Measurements from ENCODE around the gene BICRA. TPM values are rescaled to one million over a fixed set of nuclear protein-coding genes. Genes with fewer than 3 reads are reported as not detected.

The BICRA gene
- total and polyA plus RNA-seq, 12 donors, result 1.8 to 24.6 (median 9.0) TPM

DNA sequence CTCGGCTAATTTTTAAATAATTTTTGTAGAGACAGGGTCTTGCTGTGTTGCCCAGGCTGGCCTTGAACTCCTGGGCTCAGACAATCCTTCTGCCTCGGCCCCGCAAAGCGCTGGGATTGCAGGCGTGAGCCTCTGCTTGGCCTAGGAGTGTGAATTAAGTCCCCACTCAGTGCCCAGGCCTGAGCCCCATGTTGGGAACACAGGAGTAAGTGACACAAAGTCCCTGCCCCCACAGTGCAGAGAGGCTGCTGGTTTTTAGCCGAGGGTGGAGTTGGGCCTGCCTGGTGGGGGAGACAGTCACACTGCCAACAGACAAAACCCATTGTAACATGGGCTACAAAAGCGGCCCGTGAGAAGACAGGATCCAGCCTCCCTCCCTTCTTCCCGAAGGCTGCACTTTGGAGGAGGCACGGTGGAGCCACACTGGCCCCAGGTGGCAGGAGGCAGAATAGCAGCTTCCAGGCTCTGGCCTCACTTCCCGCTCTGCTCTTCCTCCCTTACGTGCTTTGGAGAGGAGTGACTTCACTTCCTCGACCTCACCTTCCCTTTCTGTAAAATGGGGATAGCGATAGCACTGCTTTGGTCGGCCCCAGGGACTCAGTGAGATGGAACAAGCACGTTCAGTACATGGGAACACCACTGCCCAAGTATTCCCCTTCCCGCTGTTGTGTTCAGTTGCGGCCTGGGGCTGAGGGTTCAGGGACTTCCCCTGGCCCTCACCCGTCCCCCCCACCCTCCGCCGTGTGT is 89.1 kb downstream of the BICRA start:
- no peaks in the 10 kb centered on the region for H3K27me3 ChIP-seq
- no peak for TF ChIP-seq POLR2A (IDR thresholded peaks at IDR 0.05)
- TF ChIP-seq, protein P1, sequence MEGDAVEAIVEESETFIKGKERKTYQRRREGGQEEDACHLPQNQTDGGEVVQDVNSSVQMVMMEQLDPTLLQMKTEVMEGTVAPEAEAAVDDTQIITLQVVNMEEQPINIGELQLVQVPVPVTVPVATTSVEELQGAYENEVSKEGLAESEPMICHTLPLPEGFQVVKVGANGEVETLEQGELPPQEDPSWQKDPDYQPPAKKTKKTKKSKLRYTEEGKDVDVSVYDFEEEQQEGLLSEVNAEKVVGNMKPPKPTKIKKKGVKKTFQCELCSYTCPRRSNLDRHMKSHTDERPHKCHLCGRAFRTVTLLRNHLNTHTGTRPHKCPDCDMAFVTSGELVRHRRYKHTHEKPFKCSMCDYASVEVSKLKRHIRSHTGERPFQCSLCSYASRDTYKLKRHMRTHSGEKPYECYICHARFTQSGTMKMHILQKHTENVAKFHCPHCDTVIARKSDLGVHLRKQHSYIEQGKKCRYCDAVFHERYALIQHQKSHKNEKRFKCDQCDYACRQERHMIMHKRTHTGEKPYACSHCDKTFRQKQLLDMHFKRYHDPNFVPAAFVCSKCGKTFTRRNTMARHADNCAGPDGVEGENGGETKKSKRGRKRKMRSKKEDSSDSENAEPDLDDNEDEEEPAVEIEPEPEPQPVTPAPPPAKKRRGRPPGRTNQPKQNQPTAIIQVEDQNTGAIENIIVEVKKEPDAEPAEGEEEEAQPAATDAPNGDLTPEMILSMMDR (IDR thresholded peaks at IDR 0.05), result peak; percentile 95 to 100 (median 99)
- intact Hi-C loops (cut with DNase I), result loop anchor here (2.0 to 10.0 kb wide), 3 partner anchors 93 to 261 kb away; partner anchors contain the start of genes BICRA (in 1 of the 2) and NAPA (in 1 of the 2)
- peak; percentile 78 to 90 (median 87) for DNase-seq
- peaks cover 0 to 39% of the 10 kb centered on the region in 2 donors for H3K36me3 ChIP-seq (replicated peaks in 1 of 2)
- peak overlapping the region; percentile 19 to 77 (median 50) for H3K27ac ChIP-seq
- H3K4me1 ChIP-seq (replicated peaks in 1 of 2), result peaks cover 4 to 6% of the 10 kb centered on the region in 2 donors
- 34 to 57% (median 38%) methylated on average over 7 to 21 of the region's 21 CpGs for WGBS, 4 donors
- no peaks in the 10 kb centered on the region for H3K9me3 ChIP-seq (replicated peaks in 1 of 3)
- no peak overlapping the region for H3K4me3 ChIP-seq

DNA sequence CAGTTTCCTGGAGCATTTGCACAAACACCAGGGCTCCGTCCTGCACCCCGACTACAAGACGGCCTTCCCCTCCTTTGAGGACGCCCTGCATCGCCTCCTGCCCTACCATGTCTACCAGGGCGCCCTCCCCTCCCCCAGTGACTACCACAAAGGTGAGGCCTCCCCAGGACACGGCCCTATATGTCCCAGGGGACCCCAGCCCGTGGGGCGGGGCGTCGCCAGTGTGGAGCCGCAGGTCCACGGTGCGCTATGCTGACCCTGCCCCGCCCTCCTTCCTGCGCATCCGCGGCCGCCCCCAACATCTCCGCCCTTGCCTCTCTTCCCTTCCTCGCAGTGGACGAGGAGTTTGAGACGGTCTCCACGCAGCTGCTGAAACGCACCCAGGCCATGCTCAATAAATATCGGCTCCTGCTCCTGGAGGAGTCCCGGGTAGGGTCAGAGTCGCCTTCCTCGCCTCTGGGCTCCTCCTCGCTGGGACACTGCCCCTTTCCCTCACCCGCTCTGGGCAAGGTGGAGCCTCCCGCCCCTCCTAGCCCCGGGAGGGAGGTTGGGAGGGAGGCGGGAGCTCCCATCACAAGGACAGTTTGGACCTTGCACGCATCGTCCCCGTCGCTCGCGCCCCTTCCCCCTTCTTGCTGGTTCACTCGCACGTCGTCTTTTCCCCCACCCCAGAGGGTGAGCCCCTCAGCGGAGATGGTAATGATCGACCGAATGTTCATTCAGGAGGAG is 89.9 kb downstream of the BICRA start:
- Histone ChIP-seq H3K36me3 (replicated peaks in 1 of 2) (peaks cover 0 to 39% of the 10 kb centered on the region in 2 donors), H3K9me3 (replicated peaks in 1 of 3) (no peaks in the 10 kb centered on the region), H3K4me1 (replicated peaks in 1 of 2) (peaks cover 4 to 6% of the 10 kb centered on the region in 2 donors), H3K27ac (no peak overlapping the region), H3K27me3 (no peaks in the 10 kb centered on the region), H3K4me3 (no peak overlapping the region)
- TF ChIP-seq, protein P1 (IDR thresholded peaks at IDR 0.05), result no peak
- no peak for TF ChIP-seq POLR2A (IDR thresholded peaks at IDR 0.05)
- WGBS, 4 donors, result 81 to 86% (median 85%) methylated on average over 41 to 46 of the region's 46 CpGs
- intact Hi-C loops (cut with DNase I), result loop anchor here (2.0 to 10.0 kb wide), 3 partner anchors 94 to 262 kb away; partner anchors contain the start of genes BICRA (in 1 of the 2) and NAPA (in 1 of the 2)
- no peak for DNase-seq

DNA sequence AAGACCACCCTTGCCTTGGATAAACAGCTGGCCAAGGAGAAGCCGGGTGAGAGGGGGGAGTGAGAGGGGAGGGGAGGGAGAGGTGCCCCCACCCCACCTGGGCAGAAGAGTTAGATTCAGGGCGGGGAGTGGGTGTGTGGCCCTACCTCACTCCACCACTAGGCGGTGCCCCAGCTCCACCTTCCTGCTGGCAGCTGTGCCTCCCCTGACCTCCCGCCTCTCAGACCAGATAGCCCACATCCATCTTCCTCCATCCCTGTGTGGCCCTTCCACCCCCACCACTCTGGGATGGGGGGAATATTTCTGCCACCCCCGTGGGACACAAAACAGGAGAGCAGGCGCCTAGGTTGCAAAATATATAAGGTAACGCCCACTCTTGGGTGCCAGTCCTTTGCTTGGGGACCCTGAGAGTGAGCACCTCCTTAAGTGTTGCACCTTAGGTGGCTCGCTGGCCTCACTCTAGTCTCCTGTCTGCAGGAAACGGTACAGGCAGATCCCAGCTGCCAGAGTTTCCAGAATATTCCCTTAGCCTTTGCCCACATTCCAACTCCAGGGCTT is 90.5 kb downstream of the BICRA start:
- Histone ChIP-seq H3K4me1 (replicated peaks in 1 of 2) (peaks cover 4 to 6% of the 10 kb centered on the region in 2 donors), H3K27me3 (no peaks in the 10 kb centered on the region), H3K4me3 (no peak overlapping the region), H3K27ac (no peak overlapping the region), H3K9me3 (replicated peaks in 1 of 3) (no peaks in the 10 kb centered on the region), H3K36me3 (replicated peaks in 1 of 2) (peaks cover 0 to 39% of the 10 kb centered on the region in 2 donors)
- 48 to 60% (median 57%) methylated on average over 7 to 9 of the region's 9 CpGs for WGBS, 4 donors
- TF ChIP-seq, protein P1 (IDR thresholded peaks at IDR 0.05), result peak; percentile 58 to 80 (median 75)
- no peak for TF ChIP-seq POLR2A (IDR thresholded peaks at IDR 0.05)
- DNase-seq, result peak in 6 of 7 donors; percentile 59 to 78 (median 69)
- intact Hi-C loops (cut with DNase I), result loop anchor here (2.0 to 10.0 kb wide), 3 partner anchors 95 to 263 kb away; partner anchors contain the start of genes BICRA (in 1 of the 2) and NAPA (in 1 of the 2)

Data from adrenal gland (tissue), 12 donors.